GM23338 (cell line): ENCODE data around the gene ITPR2. TPM values are rescaled to one million over a fixed set of nuclear protein-coding genes. Genes with fewer than 3 reads are reported as not detected.

Source experiments
- ATAC-seq: fragments of 200-7000 bp; cut with Tn5 transposase; 3 replicates; pipeline ENCODE4 v1.9.1; 2020
- DNase-seq: peaks from one replicate; pipeline ENCODE4 v3.0.0-alpha.2; 2015; ENCODE audit warnings: low spot score
- H2AFZ ChIP-seq: fragments of 200-600 bp; sonication (generic); 2 replicates; pipeline ENCODE4 v1.8.0; 2016; ENCODE audit warnings: antibody characterized with exemption, mild to moderate bottlenecking, moderate library complexity
- H3F3A ChIP-seq: fragments of 200-600 bp; sonication (generic); replicated peaks from 2 replicates; pipeline ENCODE4 v1.8.0; 2017; ENCODE audit warnings: antibody characterized with exemption, mixed run types, low read depth
- H3K27ac ChIP-seq: fragments of 200-600 bp; sonication (generic); 2 replicates; pipeline ENCODE4 v1.6.1; 2016; ENCODE audit warnings: low read depth
- H3K27me3 ChIP-seq: fragments of 200-600 bp; sonication (generic); 2 replicates; pipeline ENCODE4 v1.8.0; 2016; ENCODE audit warnings: mild to moderate bottlenecking, mixed run types, moderate library complexity; ENCODE audit not compliant: insufficient read depth
- H3K36me3 ChIP-seq: fragments of 200-600 bp; sonication (generic); 2 replicates; pipeline ENCODE4 v1.8.0; 2016; ENCODE audit warnings: mild to moderate bottlenecking; ENCODE audit not compliant: insufficient read depth
- H3K4me1 ChIP-seq: fragments of 200-600 bp; sonication (generic); 2 replicates; pipeline ENCODE4 v1.8.0; 2016; ENCODE audit warnings: mild to moderate bottlenecking, moderate library complexity; ENCODE audit not compliant: insufficient read depth
- H3K4me2 ChIP-seq: fragments of 200-600 bp; sonication (generic); 2 replicates; pipeline ENCODE4 v1.7.1; 2017; ENCODE audit warnings: mixed run types
- H3K4me3 ChIP-seq: fragments of 200-600 bp; sonication (generic); 2 replicates; pipeline ENCODE4 v1.6.1; 2016; ENCODE audit warnings: mixed run types
- H3K79me2 ChIP-seq: fragments of 200-600 bp; sonication (generic); replicated peaks from 2 replicates; pipeline ENCODE4 v1.8.0; 2017; ENCODE audit warnings: mild to moderate bottlenecking; ENCODE audit not compliant: insufficient read depth
- H3K9me2 ChIP-seq: fragments of 200-600 bp; sonication (generic); 2 replicates; pipeline ENCODE4 v1.8.0; 2017; ENCODE audit not compliant: insufficient read depth
- H4K20me1 ChIP-seq: fragments of 200-600 bp; sonication (generic); replicated peaks from 2 replicates; pipeline ENCODE4 v1.8.0; 2017; ENCODE audit warnings: mild to moderate bottlenecking; ENCODE audit not compliant: insufficient read depth
- H3K27ac Mint-ChIP-seq: 2 replicates; pipeline ENCODE4 v1.8.0; 2020; ENCODE audit warnings: inconsistent platforms, mild to moderate bottlenecking, moderate library complexity, mixed read lengths
- H3K27me3 Mint-ChIP-seq: 3 replicates; pipeline ENCODE4 v1.8.0; 2022; ENCODE audit warnings: low read depth, mild to moderate bottlenecking, moderate library complexity, mixed read lengths, inconsistent platforms; ENCODE audit not compliant: insufficient read depth, poor library complexity
- H3K36me3 Mint-ChIP-seq: 3 replicates; pipeline ENCODE4 v1.8.0; 2021; ENCODE audit warnings: low read depth, mild to moderate bottlenecking, inconsistent platforms, moderate library complexity, mixed read lengths
- H3K4me1 Mint-ChIP-seq: 3 replicates; pipeline ENCODE4 v1.8.0; 2020; ENCODE audit warnings: mild to moderate bottlenecking, inconsistent platforms, mixed read lengths
- H3K4me3 Mint-ChIP-seq: 3 replicates; pipeline ENCODE4 v1.8.0; 2021; ENCODE audit warnings: moderate library complexity, mild to moderate bottlenecking, inconsistent platforms, mixed read lengths
- H3K9me3 Mint-ChIP-seq: 3 replicates; pipeline ENCODE4 v1.8.0; 2020; ENCODE audit warnings: moderate library complexity, mild to moderate bottlenecking, inconsistent platforms, mixed read lengths
- CREB1 ChIP-seq: fragments of 250-450 bp; sonication (Bioruptor Pico); IDR thresholded peaks from 2 replicates; pipeline ENCODE4 v1.5.0; 2020; ENCODE audit warnings: low read depth, mild to moderate bottlenecking, moderate library complexity
- EZH2 ChIP-seq: fragments of 200-600 bp; sonication (generic); IDR thresholded peaks from one replicate; pipeline ENCODE4 v1.8.0; 2017; ENCODE audit warnings: antibody characterized with exemption, mild to moderate bottlenecking, low read depth; ENCODE audit not compliant: unreplicated experiment
- EZH2phosphoT487 ChIP-seq: fragments of 200-600 bp; sonication (generic); IDR thresholded peaks from one replicate; pipeline ENCODE4 v1.8.1; 2018; ENCODE audit warnings: antibody characterized with exemption; ENCODE audit not compliant: unreplicated experiment
- JUNB ChIP-seq: IDR thresholded peaks from one replicate; pipeline ENCODE4 v1.6.1; 2016; ENCODE audit warnings: antibody characterized with exemption; ENCODE audit not compliant: unreplicated experiment
- NANOG ChIP-seq: IDR thresholded peaks from 2 replicates; pipeline ENCODE4 v1.6.1; 2016; ENCODE audit warnings: antibody characterized with exemption, borderline replicate concordance
- POLR2AphosphoS5 ChIP-seq: IDR thresholded peaks from 2 replicates; pipeline ENCODE4 v1.6.1; 2016; ENCODE audit warnings: antibody characterized with exemption, low read depth
- STAT1 ChIP-seq: IDR thresholded peaks from one replicate; pipeline ENCODE4 v1.6.1; 2016; ENCODE audit warnings: antibody characterized with exemption; ENCODE audit not compliant: unreplicated experiment
- ZNF114 ChIP-seq: fragments of 250-450 bp; sonication (Bioruptor Pico); IDR thresholded peaks from 2 replicates; pipeline ENCODE4 v1.5.0; 2020; ENCODE audit warnings: mild to moderate bottlenecking, moderate library complexity
- ZNF331 ChIP-seq: fragments of 250-450 bp; sonication (Bioruptor Pico); IDR thresholded peaks from 2 replicates; pipeline ENCODE4 v1.5.0; 2020; ENCODE audit warnings: low read depth, mild to moderate bottlenecking, moderate library complexity
- polyA plus RNA-seq: library from polyadenylated mRNA; unstranded; fragments of >200 nt; fragmentation: Nextera tagmentation; extraction: Ambion mirVana; gene quantifications from 2 replicates; pipeline ENCODE4 v1.2.1, GENCODE V29; 2016
- total RNA-seq: library from RNA; depleted of rRNA; stranded (reverse); fragments of >200 nt; shearing (Covaris generic); gene quantifications from 2 replicates; pipeline ENCODE4 v1.2.3, GENCODE V29; 2014
- TF ChIP-seq, protein P1 (sequence below), 2 experiments: fragments of 200-600 bp in 1 of 2; sonication (generic) in 1 of 2; conservative IDR thresholded peaks; 2 replicates each; pipeline versions ENCODE4 v1.5.1 to v1.6.1; 2016 to 2017; ENCODE audit warnings: antibody characterized with exemption in 2 of 2, low read depth in 2 of 2, mild to moderate bottlenecking in 2 of 2, moderate library complexity in 1 of 2
- TF ChIP-seq, protein P2 (sequence below): IDR thresholded peaks from one replicate; pipeline ENCODE4 v1.6.1; 2018; ENCODE audit warnings: antibody characterized with exemption; ENCODE audit not compliant: unreplicated experiment
- TF ChIP-seq, protein P3 (sequence below): fragments of 250-450 bp; sonication (Bioruptor Pico); IDR thresholded peaks from 2 replicates; pipeline ENCODE4 v1.5.0; 2020; ENCODE audit warnings: mild to moderate bottlenecking, moderate library complexity
- TF ChIP-seq, protein P4 (sequence below): IDR thresholded peaks from 2 replicates; pipeline ENCODE4 v1.6.1; 2016; ENCODE audit warnings: antibody characterized with exemption

ITPR2 gene
- total and polyA plus RNA-seq, 2 experiments from 2014 or later, result 44.5 to 65.2 TPM

DNA sequence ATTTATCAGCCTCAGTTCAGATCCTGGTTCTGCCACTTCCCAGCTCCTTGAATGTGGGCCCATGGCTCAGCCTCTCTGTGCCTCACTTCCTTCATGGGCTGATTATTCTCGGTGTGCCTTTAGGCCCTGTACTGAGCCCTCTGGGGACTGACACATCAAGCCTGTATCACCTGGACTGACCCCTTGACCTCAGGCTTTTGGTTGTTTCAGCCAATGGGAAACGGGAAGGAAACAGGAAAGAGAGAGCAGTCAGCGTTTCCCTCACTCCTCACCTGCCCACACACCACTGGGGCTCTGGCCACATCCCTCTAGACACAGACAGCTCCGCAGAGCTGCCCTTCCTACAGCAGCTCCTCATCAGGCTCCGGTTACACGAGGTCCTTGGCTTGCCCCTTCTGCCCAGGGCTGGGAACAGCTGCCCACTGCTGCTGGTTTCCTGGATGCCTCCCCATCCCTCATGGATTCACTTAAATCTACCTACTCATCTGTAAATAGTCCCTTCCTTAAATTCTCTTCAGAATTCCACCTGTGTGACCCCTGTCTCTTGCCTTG lies 37.0 kb upstream of the ITPR2 start:
- Mint-ChIP-seq H3K27ac (no peak overlapping the region), H3K36me3 (no peaks in the 10 kb centered on the region), H3K9me3 (no peaks in the 10 kb centered on the region), H3K4me1 (peaks cover 2% of the 10 kb centered on the region; the same call in 1 of the 3 replicates), H3K4me3 (no peak overlapping the region), H3K27me3 (peaks cover 2% of the 10 kb centered on the region)
- H3K9me2 ChIP-seq, result no peaks in the 10 kb centered on the region
- H3K79me2 ChIP-seq, result no peaks in the 10 kb centered on the region
- peak; percentile 89 for ATAC-seq
- H3K27me3 ChIP-seq, result no peaks in the 10 kb centered on the region
- DNase-seq, result peak; percentile 23
- no peaks in the 10 kb centered on the region for H4K20me1 ChIP-seq
- H2AFZ ChIP-seq, result peak overlapping the region; percentile 90
- TF ChIP-seq, protein P1, sequence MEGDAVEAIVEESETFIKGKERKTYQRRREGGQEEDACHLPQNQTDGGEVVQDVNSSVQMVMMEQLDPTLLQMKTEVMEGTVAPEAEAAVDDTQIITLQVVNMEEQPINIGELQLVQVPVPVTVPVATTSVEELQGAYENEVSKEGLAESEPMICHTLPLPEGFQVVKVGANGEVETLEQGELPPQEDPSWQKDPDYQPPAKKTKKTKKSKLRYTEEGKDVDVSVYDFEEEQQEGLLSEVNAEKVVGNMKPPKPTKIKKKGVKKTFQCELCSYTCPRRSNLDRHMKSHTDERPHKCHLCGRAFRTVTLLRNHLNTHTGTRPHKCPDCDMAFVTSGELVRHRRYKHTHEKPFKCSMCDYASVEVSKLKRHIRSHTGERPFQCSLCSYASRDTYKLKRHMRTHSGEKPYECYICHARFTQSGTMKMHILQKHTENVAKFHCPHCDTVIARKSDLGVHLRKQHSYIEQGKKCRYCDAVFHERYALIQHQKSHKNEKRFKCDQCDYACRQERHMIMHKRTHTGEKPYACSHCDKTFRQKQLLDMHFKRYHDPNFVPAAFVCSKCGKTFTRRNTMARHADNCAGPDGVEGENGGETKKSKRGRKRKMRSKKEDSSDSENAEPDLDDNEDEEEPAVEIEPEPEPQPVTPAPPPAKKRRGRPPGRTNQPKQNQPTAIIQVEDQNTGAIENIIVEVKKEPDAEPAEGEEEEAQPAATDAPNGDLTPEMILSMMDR (conservative IDR thresholded peaks at IDR 0.05; ENCODE audit: low read depth in 2 of 2), result no peak
- no peak for TF ChIP-seq POLR2AphosphoS5
- TF ChIP-seq ZNF331, result no peak
- TF ChIP-seq EZH2phosphoT487, result no peak
- TF ChIP-seq STAT1, result no peak
- TF ChIP-seq ZNF114 (CRISPR knock-in tag), result no peak
- TF ChIP-seq, protein P2, sequence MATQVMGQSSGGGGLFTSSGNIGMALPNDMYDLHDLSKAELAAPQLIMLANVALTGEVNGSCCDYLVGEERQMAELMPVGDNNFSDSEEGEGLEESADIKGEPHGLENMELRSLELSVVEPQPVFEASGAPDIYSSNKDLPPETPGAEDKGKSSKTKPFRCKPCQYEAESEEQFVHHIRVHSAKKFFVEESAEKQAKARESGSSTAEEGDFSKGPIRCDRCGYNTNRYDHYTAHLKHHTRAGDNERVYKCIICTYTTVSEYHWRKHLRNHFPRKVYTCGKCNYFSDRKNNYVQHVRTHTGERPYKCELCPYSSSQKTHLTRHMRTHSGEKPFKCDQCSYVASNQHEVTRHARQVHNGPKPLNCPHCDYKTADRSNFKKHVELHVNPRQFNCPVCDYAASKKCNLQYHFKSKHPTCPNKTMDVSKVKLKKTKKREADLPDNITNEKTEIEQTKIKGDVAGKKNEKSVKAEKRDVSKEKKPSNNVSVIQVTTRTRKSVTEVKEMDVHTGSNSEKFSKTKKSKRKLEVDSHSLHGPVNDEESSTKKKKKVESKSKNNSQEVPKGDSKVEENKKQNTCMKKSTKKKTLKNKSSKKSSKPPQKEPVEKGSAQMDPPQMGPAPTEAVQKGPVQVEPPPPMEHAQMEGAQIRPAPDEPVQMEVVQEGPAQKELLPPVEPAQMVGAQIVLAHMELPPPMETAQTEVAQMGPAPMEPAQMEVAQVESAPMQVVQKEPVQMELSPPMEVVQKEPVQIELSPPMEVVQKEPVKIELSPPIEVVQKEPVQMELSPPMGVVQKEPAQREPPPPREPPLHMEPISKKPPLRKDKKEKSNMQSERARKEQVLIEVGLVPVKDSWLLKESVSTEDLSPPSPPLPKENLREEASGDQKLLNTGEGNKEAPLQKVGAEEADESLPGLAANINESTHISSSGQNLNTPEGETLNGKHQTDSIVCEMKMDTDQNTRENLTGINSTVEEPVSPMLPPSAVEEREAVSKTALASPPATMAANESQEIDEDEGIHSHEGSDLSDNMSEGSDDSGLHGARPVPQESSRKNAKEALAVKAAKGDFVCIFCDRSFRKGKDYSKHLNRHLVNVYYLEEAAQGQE, result no peak
- TF ChIP-seq, protein P3, sequence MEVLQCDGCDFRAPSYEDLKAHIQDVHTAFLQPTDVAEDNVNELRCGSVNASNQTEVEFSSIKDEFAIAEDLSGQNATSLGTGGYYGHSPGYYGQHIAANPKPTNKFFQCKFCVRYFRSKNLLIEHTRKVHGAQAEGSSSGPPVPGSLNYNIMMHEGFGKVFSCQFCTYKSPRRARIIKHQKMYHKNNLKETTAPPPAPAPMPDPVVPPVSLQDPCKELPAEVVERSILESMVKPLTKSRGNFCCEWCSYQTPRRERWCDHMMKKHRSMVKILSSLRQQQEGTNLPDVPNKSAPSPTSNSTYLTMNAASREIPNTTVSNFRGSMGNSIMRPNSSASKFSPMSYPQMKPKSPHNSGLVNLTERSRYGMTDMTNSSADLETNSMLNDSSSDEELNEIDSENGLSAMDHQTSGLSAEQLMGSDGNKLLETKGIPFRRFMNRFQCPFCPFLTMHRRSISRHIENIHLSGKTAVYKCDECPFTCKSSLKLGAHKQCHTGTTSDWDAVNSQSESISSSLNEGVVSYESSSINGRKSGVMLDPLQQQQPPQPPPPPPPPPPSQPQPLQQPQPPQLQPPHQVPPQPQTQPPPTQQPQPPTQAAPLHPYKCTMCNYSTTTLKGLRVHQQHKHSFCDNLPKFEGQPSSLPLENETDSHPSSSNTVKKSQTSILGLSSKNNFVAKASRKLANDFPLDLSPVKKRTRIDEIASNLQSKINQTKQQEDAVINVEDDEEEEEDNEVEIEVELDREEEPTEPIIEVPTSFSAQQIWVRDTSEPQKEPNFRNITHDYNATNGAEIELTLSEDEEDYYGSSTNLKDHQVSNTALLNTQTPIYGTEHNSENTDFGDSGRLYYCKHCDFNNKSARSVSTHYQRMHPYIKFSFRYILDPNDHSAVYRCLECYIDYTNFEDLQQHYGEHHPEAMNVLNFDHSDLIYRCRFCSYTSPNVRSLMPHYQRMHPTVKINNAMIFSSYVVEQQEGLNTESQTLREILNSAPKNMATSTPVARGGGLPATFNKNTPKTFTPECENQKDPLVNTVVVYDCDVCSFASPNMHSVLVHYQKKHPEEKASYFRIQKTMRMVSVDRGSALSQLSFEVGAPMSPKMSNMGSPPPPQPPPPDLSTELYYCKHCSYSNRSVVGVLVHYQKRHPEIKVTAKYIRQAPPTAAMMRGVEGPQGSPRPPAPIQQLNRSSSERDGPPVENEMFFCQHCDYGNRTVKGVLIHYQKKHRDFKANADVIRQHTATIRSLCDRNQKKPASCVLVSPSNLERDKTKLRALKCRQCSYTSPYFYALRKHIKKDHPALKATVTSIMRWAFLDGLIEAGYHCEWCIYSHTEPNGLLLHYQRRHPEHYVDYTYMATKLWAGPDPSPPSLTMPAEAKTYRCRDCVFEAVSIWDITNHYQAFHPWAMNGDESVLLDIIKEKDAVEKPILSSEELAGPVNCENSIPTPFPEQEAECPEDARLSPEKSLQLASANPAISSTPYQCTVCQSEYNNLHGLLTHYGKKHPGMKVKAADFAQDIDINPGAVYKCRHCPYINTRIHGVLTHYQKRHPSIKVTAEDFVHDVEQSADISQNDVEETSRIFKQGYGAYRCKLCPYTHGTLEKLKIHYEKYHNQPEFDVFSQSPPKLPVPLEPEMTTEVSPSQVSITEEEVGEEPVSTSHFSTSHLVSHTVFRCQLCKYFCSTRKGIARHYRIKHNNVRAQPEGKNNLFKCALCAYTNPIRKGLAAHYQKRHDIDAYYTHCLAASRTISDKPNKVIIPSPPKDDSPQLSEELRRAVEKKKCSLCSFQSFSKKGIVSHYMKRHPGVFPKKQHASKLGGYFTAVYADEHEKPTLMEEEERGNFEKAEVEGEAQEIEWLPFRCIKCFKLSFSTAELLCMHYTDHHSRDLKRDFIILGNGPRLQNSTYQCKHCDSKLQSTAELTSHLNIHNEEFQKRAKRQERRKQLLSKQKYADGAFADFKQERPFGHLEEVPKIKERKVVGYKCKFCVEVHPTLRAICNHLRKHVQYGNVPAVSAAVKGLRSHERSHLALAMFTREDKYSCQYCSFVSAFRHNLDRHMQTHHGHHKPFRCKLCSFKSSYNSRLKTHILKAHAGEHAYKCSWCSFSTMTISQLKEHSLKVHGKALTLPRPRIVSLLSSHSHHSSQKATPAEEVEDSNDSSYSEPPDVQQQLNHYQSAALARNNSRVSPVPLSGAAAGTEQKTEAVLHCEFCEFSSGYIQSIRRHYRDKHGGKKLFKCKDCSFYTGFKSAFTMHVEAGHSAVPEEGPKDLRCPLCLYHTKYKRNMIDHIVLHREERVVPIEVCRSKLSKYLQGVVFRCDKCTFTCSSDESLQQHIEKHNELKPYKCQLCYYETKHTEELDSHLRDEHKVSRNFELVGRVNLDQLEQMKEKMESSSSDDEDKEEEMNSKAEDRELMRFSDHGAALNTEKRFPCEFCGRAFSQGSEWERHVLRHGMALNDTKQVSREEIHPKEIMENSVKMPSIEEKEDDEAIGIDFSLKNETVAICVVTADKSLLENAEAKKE (CRISPR knock-in tag), result no peak
- TF ChIP-seq, protein P4, sequence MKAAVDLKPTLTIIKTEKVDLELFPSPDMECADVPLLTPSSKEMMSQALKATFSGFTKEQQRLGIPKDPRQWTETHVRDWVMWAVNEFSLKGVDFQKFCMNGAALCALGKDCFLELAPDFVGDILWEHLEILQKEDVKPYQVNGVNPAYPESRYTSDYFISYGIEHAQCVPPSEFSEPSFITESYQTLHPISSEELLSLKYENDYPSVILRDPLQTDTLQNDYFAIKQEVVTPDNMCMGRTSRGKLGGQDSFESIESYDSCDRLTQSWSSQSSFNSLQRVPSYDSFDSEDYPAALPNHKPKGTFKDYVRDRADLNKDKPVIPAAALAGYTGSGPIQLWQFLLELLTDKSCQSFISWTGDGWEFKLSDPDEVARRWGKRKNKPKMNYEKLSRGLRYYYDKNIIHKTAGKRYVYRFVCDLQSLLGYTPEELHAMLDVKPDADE, result no peak
- TF ChIP-seq JUNB, result no peak
- TF ChIP-seq NANOG, result no peak
- TF ChIP-seq CREB1 (CRISPR knock-in tag), result no peak
- TF ChIP-seq EZH2, result no peak
- no peaks in the 10 kb centered on the region for H3F3A ChIP-seq
- H3K4me2 ChIP-seq, result no peak overlapping the region
- no peaks in the 10 kb centered on the region for H3K36me3 ChIP-seq
- H3K27ac ChIP-seq, result no peak overlapping the region
- no peak overlapping the region for H3K4me3 ChIP-seq
- no peaks in the 10 kb centered on the region for H3K4me1 ChIP-seq
